Measurements from ENCODE around the gene ARHGEF1. TPM values are rescaled to one million over a fixed set of nuclear protein-coding genes. Genes with fewer than 3 reads are reported as not detected.

ARHGEF1 gene
- total RNA-seq, 1 donor from 2014 or later = 27.9 TPM

DNA sequence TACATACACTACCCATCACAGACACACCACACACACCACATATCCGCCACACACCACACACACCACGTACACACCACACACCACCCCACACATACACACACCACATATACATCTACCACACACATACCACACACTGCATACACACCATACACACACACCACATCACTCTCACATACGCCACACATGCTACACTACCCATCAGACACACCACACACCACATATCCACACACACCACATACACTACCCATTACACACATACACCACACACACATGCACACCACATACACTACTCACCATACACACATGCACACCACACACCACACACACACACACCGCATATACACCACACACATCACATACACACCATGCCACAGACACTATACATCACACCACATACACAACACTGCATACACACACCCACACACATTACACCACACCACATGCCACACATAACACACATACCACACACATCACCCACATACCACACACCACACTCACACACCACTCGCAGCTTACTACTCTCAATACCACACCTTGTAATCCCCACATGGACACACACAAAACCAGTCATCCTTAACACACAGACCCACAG is 35.8 kb downstream of the ARHGEF1 start:
- no peak for DNase-seq (ENCODE audit: low read depth in 2 of 2)

DNA sequence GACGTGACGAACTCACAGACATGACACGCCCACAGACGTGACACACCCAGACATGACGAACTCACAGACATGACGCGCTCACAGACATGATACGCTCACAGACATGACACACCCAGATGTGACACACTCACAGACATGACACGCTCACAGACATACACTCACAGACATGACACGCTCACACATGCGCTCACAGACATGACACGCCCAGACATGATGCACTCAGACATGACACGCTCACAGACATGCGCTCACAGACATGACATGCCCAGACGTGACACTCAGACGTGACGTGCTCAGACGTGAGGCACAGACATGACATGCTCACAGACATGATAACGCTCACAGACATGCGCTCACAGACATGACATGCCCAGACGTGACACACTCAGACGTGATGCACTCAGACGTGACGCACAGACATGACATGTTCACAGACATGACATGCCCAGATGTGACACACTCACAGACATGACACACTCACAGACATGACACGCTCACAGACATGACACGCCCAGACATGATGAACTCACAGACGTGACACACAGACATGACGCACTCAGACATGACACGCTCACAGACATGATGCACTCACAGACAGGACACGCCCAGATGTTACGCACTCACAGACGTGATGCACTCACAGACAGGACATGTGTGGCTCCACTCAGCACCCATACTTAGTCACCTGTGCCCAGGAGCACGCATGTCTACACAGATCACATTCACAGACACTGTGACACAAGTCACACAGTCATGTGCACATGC is 37.1 kb downstream of the ARHGEF1 start:
- DNase-seq (ENCODE audit: low read depth in 2 of 2) = no peak

DNA sequence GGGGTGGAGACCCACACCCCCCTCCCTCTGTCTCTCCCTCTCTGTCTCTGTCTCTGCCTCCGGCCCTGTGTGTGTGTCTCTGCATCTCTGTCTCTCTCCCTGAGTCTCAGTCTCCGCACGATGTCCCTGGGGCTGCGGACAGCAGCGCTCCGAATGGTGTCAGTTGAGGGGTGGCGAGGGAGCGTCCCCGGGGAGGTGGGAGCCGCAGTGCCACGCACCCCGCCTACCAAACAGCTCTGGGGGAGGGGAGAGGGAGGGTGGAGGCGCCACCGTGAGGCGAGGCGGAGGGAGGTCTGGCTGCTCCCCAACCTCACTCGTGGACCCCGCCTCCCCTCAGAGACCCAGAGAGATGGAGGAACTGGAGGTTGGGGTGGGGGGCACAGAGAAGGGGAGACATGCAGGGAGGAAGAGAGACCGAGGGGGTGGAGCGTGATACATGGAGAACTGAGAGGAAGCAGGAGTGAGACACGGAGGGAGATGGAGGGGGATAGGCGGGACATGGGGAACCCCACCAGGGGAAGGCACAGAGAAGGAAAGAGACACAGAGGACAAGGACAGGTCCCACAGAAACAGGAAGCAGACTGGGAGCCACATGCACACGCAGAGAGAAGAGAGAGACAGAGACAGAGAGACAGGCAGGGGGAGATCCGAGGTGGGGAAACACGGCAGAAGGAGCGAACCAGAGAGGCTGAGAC is 38.0 kb downstream of the ARHGEF1 start:
- DNase-seq (ENCODE audit: low read depth in 2 of 2) = no peak

DNA sequence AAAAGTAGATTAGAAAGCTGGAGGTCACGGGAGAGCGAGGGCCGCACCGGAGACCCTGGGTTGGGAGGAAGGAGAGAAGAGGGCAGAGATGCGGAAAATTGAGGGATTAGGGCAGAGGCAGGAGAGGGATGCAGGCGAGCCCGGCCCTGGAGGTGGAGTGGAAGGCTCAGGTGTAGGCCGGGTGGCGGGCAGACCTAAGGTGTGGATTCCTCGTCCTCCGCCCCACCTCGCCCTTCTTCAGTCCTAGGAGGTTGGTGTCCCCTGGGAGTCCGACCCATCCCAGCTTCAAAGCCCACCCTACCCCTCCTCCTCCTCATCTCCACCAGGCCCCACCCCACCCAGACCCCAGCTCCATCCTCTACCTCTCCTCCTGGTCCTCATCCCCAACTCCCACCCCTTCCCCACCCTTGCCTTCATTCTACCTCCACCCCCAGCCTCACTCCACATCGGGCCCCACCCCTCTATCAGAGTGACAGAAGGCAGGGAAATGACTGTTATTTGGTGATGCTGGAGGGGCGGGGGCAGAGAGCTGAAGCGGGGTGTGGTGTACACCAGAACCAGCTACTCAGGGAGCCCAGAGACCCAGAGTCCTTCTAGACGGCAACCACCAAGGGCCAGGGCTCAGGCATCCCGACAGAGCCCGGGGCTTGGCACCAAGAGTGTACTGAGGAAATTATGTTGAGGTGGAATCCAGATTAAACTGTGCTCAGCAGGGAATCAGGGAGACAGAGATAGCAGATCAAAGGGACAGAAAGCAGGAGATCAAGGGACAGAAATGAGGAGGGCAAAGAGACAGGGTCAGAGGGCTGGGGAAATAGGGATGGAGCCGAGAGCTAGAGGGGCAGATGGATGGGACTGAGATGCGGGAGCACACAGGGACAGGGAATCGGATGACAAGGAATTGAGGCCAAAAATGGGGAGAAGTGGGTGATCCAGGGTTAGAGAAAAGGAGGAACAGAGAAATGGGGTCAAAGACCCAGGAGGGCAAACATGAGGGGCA is 38.9 kb downstream of the ARHGEF1 start:
- DNase-seq (ENCODE audit: low read depth in 2 of 2) = no peak

DNA sequence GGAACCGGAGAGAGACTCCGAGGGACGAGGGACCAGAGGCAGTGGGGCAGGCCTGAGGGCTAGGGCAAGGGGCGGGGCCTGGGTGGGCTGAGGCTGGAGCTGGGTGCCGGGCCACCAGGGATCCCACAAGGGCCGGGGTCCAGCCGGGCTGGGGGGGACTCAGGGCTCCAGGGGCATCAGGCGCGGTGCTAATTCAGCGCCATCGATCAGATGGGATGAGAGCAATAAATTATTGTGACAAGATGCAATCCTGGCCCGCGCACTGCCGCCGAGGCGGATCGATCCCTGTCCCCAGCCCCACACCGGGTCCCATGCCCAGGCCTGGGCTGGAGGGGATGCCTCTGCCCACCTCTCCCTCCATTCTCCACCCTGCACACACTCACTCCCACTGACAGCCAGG is 39.6 kb downstream of the ARHGEF1 start:
- DNase-seq (ENCODE audit: low read depth in 2 of 2) = no peak

DNA sequence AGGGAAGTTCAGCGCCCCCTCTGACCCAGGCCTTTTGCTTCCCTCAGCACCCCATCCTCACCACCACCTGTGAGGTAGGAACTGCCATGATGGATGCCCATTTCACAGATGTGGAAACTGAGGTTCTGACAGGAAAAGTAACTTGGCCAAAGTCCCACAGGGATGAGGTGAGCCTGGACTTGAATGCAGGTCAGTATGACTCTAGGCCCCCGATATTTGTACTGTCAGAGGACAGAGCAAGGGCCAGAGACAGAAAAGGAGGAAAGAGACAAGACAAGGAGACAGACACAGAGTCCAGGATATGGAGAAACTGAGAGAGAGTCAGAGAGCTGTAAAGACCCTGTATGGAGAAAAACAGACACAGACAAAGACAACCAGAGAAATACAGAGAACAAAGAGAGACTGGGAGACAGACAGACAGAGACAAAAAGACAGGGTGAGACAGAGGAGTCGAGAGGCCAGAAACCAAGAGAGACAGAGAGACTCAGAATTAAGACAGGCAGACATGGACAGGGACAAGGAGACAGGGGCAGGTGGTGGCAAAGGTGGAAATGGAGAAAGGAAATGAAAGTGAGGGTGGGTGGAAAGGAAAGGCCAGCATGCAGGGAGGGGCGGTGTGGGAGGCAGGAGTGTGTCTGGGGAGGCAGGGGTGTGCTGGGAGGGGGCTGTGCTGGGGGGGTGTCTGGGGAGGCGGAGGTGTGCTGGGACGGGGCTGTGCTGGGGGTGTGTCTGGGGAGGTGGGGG is 40.2 kb downstream of the ARHGEF1 start:
- no peak for DNase-seq (ENCODE audit: low read depth in 2 of 2)

DNA sequence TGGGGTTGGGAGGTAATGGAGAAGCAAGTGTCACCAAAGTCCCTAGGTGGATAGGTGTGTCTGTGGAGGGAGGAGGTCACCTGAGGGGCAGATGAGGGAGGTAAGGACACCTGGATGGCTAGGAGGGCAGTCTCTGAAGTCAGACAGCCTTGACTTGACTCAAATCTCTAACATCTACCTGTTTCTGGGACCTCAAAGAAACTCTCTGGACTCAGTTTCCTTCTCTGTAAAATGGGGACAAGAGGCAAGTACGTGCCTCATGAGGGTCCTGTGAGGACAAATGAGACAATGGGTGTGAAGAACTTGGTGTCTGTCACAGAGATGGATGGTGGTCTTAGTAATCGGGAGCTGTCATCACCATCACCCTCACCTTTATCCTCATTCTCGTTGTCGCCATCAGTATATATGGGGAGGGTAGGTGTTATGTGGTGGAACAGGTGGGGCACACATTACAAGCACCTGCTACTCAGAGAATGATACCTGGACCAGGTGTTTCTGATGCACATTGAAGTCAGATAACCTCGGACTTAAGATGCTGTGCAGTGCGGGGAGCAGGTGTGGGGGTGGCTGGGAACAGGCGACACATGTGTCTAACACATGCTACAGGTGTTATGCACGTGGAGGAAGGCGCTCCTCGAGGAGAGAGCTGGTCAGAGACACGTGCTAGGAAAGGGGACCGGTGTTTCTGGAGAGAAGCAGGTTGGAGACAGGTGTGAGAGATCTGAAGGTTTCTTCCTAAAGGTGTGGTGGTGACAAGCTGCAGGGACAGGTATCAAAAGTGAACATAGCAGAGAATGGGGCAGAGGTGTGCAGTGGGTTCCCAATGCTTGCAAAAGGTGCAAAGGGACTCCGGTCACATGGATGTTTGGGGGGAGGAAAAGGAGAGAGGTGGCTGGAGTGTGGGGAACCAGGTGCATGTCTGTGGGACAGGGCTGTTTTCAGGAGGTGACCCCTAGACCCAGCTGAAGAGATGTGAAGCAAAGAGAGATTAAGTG is 41.5 kb downstream of the ARHGEF1 start:
- no peak for DNase-seq (ENCODE audit: low read depth in 2 of 2)

DNA sequence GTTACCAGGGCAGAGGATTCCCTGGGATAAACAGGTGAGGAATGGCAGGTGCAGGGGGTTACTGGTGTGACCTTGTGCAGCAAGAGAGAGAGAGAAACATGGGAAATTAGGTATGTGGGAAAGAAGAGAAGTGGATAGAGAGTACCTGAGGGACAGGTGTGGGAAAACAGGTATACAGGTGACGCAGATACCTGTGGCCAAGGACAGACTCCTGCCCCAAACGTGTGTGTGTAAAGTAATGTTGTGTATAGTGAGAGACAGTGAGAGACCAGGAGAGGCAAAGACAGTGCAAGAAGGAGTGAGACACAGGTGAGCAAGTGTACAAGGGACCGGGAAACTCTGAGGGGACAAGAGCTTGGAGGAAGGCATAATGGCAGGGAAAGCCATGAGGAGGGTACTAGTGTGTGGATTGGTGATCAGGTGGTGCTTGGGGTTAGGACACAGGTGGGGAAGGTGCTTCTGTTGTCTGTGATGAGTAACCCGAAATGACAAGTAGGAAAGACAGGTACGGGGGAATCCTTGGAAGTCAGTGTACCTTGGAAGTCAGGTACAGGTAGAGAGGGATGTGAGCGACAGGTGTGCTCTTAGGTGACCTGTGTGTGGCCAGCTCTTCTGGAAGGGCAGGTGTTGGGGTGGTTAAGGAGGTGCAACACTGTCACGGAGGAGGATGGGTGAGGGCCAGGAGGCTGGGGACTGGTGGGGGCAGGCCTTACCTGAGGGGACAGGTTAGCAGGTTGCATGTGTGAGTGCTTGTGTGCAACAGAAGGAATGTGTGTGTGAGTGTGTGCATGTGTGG is 42.4 kb downstream of the ARHGEF1 start:
- DNase-seq (ENCODE audit: low read depth in 2 of 2) = no peak

DNA sequence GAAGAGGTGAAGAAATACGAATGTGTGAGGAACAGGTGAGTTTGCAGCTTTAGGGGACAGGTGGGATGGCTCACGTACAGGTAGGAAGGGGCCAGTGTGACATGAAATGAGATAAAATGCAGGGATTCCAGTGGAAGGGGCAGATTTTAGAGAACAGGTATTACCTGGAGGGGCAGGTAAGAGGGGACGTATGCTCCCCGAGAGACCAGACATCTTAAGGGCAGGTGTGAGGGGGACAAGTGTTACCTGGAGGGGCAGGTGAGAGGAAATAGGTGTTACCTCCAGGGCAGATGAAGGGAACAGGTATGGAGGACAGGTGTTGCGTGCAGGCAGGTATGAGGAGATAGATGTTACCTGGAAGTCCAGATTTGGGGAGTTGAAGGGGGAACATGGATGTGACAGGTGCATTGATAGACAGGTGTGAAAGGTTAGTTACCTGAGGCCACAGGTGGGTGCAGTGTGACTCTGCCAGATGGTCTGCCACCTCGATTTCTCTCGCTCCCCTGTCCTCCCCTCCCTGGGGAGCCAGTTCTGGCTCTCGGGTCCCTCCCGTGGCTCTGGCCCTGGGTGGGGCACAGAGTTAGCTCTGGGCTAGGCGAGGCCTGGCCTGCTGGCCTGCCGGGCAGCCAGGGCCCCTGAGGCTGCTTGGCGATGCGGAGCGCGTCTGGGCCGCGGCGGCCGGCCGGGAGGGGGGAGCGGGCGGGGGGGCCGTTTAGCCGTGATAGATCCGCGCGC is 43.2 kb downstream of the ARHGEF1 start:
- no peak for DNase-seq (ENCODE audit: low read depth in 2 of 2)

DNA sequence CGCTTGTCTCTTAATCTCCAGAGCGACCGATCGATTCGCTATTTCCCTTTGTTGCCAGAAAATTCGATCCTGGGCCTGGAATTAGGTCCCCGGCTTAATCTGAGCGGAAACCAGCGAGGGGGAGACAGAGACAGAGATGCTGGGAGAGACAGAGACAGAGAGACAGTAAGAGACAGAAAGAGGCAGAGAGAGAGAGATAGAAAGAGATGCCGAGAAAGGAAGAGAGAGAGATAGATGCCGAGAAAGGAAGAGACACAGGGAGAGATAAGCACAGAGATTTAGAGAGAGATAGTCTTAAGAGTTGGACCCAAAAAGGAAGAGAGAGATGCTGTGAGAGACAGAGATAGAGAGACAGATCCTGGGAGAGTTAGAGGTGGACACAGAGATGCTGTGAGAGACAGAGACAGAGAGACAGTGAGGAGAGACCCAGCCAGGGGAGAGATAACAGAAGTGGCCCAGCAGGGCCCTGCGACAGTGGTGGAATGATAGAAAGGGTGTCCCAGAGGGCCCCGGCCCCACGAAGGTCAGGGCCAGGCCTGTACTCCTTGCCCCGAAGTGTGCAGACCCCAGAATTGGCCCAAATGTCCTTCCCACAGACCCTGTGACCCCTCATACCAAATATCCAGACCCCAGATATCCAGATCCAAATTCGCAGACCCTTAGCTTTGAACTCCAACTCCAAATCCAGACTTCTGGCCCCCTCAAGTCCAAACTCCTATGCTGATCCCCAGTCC is 43.9 kb downstream of the ARHGEF1 start:
- DNase-seq (ENCODE audit: low read depth in 2 of 2) = no peak

DNA sequence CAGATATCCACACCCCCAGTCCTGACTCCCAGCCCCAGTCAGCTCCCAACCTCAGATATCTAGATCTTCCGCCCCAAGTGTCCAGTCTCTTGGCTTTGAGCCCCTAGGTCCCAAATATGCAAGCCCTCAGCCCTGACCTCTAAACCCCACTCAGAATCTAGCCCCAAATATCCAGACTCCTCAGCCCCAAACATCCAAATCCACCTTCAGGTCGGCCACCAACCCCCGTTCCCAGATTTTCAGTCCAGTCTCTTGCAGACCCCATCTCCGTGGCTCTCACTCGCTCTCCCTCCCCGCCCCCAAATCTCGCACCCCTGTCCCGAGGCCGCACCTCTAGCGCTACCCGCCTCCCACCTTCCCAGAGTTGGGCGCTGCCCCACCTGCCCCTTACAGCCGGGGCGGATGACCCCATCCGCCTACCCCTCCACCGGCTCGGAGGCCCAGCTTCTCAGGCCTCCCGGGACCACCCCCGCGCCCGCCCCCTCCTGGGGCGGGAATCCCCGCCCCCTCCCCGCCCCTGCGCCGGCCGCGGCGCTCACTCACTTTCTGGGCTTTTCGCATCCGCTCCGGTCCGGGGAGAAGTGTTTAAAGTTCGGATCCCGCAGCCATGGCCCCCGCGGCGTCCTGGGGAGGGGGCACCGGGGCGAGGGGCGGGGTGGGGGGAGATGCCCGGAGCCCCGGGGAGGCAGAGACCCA is 44.7 kb downstream of the ARHGEF1 start:
- DNase-seq (ENCODE audit: low read depth in 2 of 2) = no peak

DNA sequence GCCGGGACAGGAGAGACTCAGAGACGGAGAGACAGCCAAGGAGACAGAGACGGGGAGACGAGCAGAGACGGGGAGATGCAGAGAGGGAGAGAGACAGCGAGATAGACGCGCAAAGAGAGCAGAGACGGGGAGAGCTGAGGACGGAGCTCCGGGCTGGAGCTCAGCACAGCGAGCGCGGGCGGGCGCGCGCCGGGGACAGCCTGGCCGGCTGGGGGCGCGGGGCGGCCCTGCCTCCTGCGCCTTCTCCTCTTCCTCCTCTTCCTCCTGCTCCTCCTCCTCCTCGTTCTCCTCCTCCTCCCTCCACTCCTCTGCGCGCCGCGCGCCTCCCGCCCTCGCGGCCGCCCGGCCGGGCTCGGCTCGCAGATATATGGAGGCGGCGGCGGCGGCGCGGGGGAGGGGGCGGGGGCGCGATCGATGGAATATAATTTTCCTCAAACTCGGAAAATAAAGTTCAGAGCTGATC is 45.3 kb downstream of the ARHGEF1 start, which contains the start of gene ERFL:
Gene ERFL, minus strand, starts transcription at position 229 of the 463 bp plus-strand sequence. CDS start 15,530 bp downstream, outside the sequence.
- peak in 1 of 2 donors; percentile 21 for DNase-seq (ENCODE audit: low read depth in 2 of 2)

DNA sequence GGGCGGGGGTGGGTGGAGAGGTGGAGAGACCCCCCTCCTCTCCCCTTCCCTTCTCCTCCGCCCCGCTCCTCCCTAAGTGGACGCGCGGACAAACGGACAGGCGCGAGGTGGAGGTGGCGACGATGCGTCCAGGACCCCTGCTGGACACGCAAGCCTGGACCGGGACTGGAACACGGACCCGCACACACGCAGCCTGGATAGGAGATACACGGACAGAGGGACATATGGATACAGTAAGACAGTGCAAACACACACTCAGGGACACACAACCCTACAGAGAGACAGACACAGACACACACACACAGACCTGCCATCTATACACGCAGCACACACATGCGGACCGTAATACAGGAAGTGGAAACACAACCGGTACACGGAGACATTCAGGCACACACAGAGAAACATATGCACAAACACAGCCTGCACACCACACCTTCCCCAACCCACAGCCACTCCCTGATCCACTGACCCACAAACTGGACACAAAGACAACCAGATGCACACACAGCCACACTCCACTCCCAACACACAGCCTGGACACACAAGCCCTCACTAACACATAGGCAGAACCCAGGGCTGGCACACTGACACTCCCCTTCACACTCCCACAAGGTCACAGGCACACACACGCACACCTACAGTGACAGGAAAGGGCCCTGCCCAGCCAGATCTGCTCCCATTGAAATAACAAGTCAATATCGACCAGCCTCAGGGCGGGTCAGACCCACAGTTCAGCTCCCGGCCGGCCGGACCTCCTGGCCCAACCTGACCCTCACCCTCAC is 46.0 kb downstream of the ARHGEF1 start:
- DNase-seq (ENCODE audit: low read depth in 2 of 2) = no peak

DNA sequence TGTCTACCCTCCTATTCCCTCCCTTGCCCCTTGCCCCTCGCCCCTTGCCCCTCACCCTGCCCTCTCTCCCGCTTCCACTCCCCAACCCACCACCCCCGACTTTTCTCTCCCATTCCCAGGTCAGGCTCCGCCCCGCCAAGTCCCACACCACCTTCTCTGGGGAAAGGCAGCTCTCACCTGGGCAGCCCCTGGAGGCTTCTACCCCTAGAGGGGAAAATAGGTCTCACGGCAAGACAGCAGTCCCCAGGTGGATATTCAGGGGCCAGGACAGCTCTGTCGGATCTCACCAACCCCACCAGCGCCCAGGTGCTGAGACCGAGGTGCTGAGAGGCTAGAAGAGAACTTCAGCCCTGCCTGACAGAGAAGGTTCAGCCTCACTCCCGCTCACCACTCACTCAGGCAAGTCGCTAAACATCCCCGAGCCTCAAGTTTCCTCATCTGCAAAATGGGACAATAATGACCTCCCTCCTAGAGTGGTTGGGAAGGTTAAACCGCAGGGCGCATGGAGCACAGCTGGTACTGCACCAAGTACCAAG is 46.6 kb downstream of the ARHGEF1 start:
- DNase-seq (ENCODE audit: low read depth in 2 of 2) = no peak

DNA sequence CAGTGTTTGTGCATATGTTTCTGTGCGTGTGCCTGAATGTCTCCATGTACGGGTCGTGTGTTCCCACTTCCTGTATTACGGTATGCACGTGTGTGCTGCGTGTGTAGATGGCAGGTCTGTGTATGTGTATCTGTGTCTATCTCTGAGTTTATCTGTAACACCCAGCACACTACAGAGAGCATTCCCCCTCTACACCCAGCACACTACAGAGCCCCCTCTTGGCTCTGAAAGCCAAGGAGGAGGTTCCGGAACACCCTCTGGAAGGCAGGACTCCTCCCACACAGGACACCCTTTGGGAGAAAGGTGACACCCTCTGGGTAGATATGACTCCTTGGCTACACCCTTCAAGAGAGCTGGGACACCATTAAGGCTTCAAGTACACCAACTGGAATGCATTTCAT is 47.3 kb downstream of the ARHGEF1 start:
- no peak for DNase-seq (ENCODE audit: low read depth in 2 of 2)

Measured in dermis microvascular lymphatic vessel endothelial cell (primary cell).